ENCODE measurements around the gene PTAFR. TPM values are rescaled to one million over a fixed set of nuclear protein-coding genes. Genes with fewer than 3 reads are reported as not detected.

Gene PTAFR
- total RNA-seq, 1 donor from 2014 or later = 1.2 TPM

DNA sequence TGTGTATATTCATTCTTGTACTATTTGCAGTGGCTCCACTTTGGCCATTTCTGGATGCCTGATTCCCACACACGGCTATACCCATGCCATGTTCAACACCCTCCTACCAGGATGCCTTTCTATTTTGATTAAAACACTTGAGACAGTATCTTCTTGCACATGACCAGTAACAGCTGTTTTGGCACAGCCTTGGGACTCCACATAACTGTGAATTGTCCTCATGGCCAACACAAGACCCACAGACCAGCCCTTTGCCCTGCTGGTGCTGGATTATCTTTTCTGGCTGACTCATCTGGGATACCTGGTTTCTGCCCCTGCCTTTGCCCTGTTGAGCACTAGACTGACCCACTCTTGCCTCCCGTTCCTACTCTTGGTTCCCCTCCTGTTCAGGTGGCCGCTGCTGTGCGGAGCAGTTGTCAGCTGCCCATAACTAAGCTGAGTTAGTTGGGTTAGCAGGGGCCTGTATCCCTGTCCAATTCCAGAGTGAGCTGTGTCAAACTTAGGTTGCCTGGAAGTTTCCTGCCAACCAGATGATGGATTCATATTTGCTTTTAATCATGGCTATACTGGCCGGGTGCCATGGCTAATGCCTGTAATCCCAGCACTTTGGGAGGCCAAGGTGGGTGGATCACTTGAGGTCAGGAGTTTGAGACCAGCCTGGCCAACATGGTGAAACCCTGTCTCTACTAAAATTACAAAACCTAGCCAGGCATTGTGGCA is 77.3 kb downstream of the PTAFR start:
- no peaks in the 10 kb centered on the region for H3K9me3 ChIP-seq
- no peak for DNase-seq (ENCODE audit: extremely low spot score in 2 of 2)
- H3K27ac ChIP-seq = no peak overlapping the region
- no peak overlapping the region for H3K4me3 ChIP-seq
- H3K27me3 ChIP-seq = no peaks in the 10 kb centered on the region
- intact Hi-C loops (cut with DNase I) = loop anchor here (10.0 kb wide), 1 partner anchor 116 kb away; no protein-coding TSS in a partner anchor
- TF ChIP-seq CTCF (IDR thresholded peaks at IDR 0.05) (no peak), POLR2AphosphoS5 (IDR thresholded peaks at IDR 0.05; ENCODE audit: insufficient read depth in 1 of 2, low read depth in 1 of 2) (no peak), POLR2A (IDR thresholded peaks at IDR 0.05) (no peak)
- H3K4me1 ChIP-seq = no peaks in the 10 kb centered on the region
- no peaks in the 10 kb centered on the region for H3K36me3 ChIP-seq

Small RNAs within 50 kb of the gene (small RNA-seq; reads per million reads assigned to genes)
- gene RNU6-176P = not detected

Other genes starting within 250 kb of the PTAFR start
- gene SMPDL3B, start 241.7 kb downstream of the PTAFR start, total RNA-seq = 2.0 TPM
- 7.4 TPM for gene XKR8, start 216.7 kb downstream of the PTAFR start, total RNA-seq
- gene EYA3, start 88.1 kb downstream of the PTAFR start, total RNA-seq = 16.0 TPM
- 84.2 TPM for gene DNAJC8, start 56.3 kb upstream of the PTAFR start, total RNA-seq
- gene ATP5IF1, start 59.4 kb upstream of the PTAFR start, total RNA-seq = 224 TPM
- gene SESN2, start 82.8 kb upstream of the PTAFR start, total RNA-seq = 14.7 TPM
- 8.8 TPM for gene MED18, start 152.3 kb upstream of the PTAFR start, total RNA-seq
- gene PHACTR4, start 193.1 kb upstream of the PTAFR start, total RNA-seq = 28.7 TPM